ENCODE results near the gene PDLIM3.

DNA sequence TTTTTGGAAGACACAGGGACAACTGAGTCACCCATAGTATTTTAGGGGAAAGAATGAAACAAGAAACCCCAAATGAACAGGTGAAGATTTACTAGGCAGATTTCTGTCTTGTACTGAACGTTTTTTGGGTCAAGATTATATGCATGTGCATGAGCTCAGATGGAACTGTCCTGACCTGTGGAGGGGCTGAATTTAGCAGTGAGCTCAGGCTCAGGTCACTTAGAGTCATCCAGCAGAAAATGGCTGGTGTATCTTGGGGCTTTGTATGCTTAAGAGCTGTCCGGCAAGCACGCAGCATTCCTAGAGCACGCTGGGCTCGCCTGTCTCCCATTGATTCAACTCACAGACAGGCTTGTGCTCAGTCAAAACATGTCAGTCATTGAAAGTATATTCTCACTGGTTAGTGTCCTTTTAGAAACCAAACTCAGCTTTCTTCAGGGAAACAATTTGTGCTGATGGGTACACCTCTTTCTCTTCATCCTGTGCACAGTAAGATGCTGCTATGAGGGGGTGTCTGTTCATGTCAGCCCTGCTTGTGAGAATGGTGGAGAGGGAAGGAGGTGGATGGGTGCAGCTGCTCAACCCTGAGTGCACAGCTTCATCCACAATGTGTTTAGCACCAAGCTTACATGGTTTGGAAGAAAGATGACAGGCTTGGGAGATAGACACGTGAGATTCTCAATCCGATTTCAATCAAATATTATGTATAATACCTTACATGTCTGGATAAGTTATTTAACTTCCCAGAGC is 47.5 kb upstream of the PDLIM3 start:
- TF ChIP-seq, protein P1, sequence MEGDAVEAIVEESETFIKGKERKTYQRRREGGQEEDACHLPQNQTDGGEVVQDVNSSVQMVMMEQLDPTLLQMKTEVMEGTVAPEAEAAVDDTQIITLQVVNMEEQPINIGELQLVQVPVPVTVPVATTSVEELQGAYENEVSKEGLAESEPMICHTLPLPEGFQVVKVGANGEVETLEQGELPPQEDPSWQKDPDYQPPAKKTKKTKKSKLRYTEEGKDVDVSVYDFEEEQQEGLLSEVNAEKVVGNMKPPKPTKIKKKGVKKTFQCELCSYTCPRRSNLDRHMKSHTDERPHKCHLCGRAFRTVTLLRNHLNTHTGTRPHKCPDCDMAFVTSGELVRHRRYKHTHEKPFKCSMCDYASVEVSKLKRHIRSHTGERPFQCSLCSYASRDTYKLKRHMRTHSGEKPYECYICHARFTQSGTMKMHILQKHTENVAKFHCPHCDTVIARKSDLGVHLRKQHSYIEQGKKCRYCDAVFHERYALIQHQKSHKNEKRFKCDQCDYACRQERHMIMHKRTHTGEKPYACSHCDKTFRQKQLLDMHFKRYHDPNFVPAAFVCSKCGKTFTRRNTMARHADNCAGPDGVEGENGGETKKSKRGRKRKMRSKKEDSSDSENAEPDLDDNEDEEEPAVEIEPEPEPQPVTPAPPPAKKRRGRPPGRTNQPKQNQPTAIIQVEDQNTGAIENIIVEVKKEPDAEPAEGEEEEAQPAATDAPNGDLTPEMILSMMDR (IDR thresholded peaks at IDR 0.05): no peak
- no peak for TF ChIP-seq POLR2A (IDR thresholded peaks at IDR 0.05)
